Measurements from ENCODE around the gene ACTRT2. TPM values are rescaled to one million over a fixed set of nuclear protein-coding genes. Genes with fewer than 3 reads are reported as not detected.

The ACTRT2 gene
- total RNA-seq, 2 donors from 2014 or later: not detected

DNA sequence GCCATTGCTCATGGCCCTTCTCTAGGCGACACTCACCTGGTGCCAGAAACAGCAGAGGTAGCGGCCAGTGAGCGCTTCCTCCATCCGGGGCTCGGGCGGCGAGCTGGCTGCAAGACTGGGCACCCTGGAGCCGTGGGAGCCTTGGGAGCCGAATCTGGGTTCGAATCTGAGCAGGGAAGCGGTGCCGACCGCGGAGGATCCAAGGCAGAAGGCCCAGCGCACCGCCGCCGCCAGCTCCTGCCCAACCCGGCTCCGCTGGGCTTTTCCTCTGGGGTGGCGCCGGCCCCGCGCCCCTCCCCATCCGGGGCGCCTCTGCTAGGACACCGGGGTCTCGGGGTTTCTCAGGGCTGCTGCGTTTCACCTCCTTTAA lies 46.0 kb downstream of the ACTRT2 start:
- intact Hi-C loops (cut with DNase I): no loop called here
- H3K4me3 ChIP-seq: no peak overlapping the region
- no peaks in the 10 kb centered on the region for H3K36me3 ChIP-seq (replicated peaks in 1 of 2; ENCODE audit: insufficient read depth in 1 of 2, low read depth in 2 of 2)
- DNase-seq (peak in 3 of 4 donors; percentile 17 to 42 (median 38)), ATAC-seq (no peak)
- 37 to 55% methylated on average over 2 to 21 of the region's 29 CpGs for WGBS, 2 donors
- peaks cover 56% of the 10 kb centered on the region for H3K4me1 ChIP-seq
- TF ChIP-seq POLR2A (IDR thresholded peaks at IDR 0.05): no peak
- TF ChIP-seq, protein P1, sequence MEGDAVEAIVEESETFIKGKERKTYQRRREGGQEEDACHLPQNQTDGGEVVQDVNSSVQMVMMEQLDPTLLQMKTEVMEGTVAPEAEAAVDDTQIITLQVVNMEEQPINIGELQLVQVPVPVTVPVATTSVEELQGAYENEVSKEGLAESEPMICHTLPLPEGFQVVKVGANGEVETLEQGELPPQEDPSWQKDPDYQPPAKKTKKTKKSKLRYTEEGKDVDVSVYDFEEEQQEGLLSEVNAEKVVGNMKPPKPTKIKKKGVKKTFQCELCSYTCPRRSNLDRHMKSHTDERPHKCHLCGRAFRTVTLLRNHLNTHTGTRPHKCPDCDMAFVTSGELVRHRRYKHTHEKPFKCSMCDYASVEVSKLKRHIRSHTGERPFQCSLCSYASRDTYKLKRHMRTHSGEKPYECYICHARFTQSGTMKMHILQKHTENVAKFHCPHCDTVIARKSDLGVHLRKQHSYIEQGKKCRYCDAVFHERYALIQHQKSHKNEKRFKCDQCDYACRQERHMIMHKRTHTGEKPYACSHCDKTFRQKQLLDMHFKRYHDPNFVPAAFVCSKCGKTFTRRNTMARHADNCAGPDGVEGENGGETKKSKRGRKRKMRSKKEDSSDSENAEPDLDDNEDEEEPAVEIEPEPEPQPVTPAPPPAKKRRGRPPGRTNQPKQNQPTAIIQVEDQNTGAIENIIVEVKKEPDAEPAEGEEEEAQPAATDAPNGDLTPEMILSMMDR (IDR thresholded peaks at IDR 0.05): no peak
- no peaks in the 10 kb centered on the region for H3K27me3 ChIP-seq
- no peaks in the 10 kb centered on the region for H3K9me3 ChIP-seq
- H3K27ac ChIP-seq: peak overlapping the region; percentile 70 to 89 (median 82)

DNA sequence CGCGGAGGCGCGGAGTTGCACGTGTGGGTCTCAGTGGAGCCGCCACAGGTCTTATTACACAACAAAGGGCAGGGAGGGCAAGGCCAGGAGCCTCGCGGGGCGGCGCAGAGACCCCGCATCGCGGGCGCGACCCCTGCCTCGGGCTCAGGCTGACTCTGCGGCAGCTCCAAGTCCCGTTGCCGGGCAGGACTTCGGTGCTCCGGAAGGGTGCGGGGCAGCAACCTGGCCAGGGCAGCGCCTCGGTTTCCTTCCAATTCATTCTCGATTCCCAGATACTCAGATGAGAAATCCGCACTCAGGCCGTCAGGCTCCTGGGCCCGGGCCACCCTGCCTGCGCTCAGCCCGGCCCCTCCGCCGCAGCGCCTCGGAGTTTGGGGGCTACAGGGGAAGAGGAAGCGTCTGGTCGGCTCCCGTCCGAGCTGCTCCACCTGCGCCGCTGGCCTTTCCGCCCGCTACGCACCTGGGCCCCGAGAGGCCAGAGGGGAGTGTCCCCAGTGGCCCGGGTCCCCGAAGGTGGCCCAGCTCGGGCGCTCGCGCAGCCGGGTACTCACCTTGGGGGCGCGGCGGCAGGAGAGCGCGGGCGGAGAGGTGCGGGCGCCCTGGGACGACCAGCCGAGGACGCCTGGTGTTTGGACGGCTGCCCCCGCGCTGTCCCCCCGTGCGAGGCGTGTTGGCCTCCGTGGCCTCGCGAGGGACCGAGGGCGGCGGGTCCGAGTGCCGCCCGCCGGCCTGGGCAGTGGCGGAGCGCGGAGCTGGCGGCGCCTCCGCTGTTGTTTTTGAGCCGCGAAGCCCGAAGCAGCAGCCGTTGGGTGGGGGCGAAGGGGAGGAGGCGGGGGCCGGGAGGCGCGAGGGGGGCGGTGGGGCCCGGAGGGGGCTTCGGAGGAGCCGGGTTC lies 46.6 kb downstream of the ACTRT2 start:
- H3K27ac ChIP-seq: peak overlapping the region; percentile 70 to 89 (median 82)
- peaks cover 62% of the 10 kb centered on the region for H3K4me1 ChIP-seq
- H3K4me3 ChIP-seq: peak overlapping the region; percentile 32 to 36
- H3K36me3 ChIP-seq (replicated peaks in 1 of 2; ENCODE audit: insufficient read depth in 1 of 2, low read depth in 2 of 2): no peaks in the 10 kb centered on the region
- peak in 2 of 4 donors; percentile 23 to 34 for DNase-seq
- 21 to 31% methylated on average over 32 to 93 of the region's 97 CpGs for WGBS, 2 donors
- no peak for ATAC-seq
- intact Hi-C loops (cut with DNase I): no loop called here
- no peaks in the 10 kb centered on the region for H3K9me3 ChIP-seq
- no peak for TF ChIP-seq POLR2A (IDR thresholded peaks at IDR 0.05)
- TF ChIP-seq, protein P1 (IDR thresholded peaks at IDR 0.05): no peak
- H3K27me3 ChIP-seq: no peaks in the 10 kb centered on the region

DNA sequence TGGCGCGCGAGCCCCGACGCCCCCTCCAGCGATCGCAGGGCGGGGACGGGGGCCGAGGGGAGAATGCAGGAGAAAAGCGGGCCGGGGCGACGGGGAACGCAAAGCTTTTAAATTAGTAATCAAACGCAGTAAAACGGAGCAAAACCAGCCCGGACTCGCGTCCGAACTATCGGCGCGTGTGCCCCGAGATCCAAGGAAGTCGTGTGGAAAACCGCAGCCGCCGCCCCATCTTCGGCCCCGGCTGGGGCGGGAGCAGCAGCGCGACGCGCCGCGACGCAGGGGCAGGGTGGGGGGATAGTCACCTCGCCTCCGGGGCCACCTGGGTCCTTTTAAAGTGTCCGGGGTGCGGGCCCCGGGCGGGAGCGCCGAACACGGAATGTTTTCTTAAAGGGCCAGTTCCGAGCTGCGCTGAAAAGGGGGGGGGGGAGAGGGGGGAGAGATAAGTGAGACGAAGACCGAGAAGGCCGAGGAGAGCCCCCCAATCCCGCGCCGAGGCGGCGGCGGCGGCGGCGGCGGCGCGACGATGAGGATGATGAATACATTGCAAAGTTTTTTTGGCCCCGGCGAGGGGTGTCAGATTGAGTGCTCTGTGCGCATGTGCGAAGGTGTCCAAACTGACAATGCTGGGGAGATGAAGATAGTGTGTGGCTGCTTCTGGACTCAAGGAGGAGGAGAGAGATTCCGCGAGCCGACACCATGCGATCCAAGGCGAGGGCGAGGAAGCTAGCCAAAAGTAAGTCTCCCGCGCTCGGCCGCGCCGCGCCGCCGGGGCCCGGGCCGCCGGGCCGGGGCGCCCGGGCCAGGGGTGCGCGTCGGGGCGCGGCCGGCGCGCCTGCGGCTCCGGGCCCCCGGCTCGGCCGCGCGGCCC lies 47.5 kb downstream of the ACTRT2 start, which contains the start of gene PRDM16:
PRDM16 (plus strand) TSS at position 640 of the 868 bp plus-strand sequence; CDS start at position 697, 57 bp downstream.
- ATAC-seq: peak; percentile 8
- TF ChIP-seq, protein P1 (IDR thresholded peaks at IDR 0.05): no peak
- TF ChIP-seq POLR2A (IDR thresholded peaks at IDR 0.05): peak; percentile 14 to 41 (median 39)
- DNase-seq: peak; percentile 58 to 74 (median 69)
- no peaks in the 10 kb centered on the region for H3K27me3 ChIP-seq
- WGBS, 2 donors: 1% methylated on average over 50 to 88 of the region's 106 CpGs
- peaks cover 71% of the 10 kb centered on the region for H3K4me1 ChIP-seq
- peak within 1 kb of the TSS; percentile 88 to 93 for H3K4me3 ChIP-seq
- intact Hi-C loops (cut with DNase I): no loop called here
- H3K9me3 ChIP-seq: no peaks in the 10 kb centered on the region
- no peaks in the 10 kb centered on the region for H3K36me3 ChIP-seq (replicated peaks in 1 of 2; ENCODE audit: insufficient read depth in 1 of 2, low read depth in 2 of 2)
- peak within 1 kb of the TSS; percentile 84 to 98 (median 94) for H3K27ac ChIP-seq

DNA sequence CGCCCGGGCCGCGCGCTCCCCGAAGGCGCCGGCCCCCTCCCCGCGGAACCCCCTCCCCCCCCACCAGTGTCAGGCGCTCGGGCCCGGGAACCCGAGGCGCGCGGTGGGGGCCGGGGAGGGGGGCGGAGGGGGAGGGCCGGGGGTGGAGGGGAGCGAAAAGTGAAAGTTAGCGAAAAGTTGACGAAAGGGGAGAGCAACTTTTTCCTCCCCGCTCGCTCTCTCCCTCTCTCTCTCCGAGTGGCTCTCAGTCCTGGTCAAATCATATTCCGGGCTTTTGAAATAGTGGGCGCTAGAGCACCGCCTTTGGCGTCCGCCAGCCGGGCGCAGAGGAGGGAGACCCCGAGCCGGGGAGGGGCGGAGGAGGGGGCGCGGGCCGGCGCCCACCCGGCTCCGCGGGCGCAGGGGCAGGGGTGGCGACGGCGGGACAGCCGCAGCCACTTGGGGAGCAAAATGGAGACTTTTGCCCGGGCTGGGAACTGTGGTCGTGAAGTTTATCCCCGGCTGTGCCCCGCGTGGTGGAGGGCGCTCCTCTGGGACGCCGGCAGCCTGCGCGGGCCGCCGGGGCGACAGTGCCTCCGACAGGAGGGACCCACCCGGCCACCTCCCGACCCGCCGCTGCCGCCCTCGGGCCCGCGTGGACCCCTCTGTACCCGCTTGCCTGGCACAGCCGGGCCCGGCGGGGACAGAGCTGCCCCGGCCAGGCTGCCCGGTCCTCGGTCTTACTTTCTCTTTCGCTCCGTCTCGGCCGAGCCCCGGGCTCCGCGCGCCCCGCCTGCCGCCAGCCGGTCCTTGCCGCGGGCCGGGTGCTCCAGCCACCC lies 48.4 kb downstream of the ACTRT2 start:
- DNase-seq (peak; percentile 64 to 74 (median 72)), ATAC-seq (peak; percentile 45)
- Histone ChIP-seq H3K9me3 (no peaks in the 10 kb centered on the region), H3K27me3 (no peaks in the 10 kb centered on the region), H3K27ac (peak overlapping the region; percentile 84 to 98 (median 94)), H3K36me3 (replicated peaks in 1 of 2; ENCODE audit: insufficient read depth in 1 of 2, low read depth in 2 of 2) (no peaks in the 10 kb centered on the region), H3K4me1 (peaks cover 80% of the 10 kb centered on the region), H3K4me3 (peak overlapping the region; percentile 88 to 93)
- intact Hi-C loops (cut with DNase I): no loop called here
- TF ChIP-seq, protein P1 (IDR thresholded peaks at IDR 0.05): peak in 6 of 7 experiments; percentile 13 to 53 (median 36)
- TF ChIP-seq POLR2A (IDR thresholded peaks at IDR 0.05): peak; percentile 26 to 52 (median 37)
- WGBS, 2 donors: 0 to 1% methylated on average over 19 to 68 of the region's 91 CpGs
